SJSA1 (cell line): Measurements from ENCODE around the gene EGFL8. TPM values are rescaled to one million over a fixed set of nuclear protein-coding genes. Genes with fewer than 3 reads are reported as not detected.

Experiments used
- DNase-seq, 2 experiments: peaks; one replicate each; pipeline ENCODE4 v3.0.0-alpha.2; 2015 to 2020; ENCODE audit warnings: low spot score in 2 of 2, low read depth in 1 of 2
- H3K27ac ChIP-seq: fragments of 250-450 bp; sonication (Bioruptor Pico); 2 replicates; pipeline ENCODE4 v1.5.1; 2020; ENCODE audit warnings: mild to moderate bottlenecking, moderate library complexity
- H3K27me3 ChIP-seq: fragments of 250-450 bp; sonication (Bioruptor Pico); replicated peaks from 2 replicates; pipeline ENCODE4 v1.5.1; 2020; ENCODE audit warnings: mild to moderate bottlenecking, moderate library complexity
- H3K36me3 ChIP-seq: fragments of 250-450 bp; sonication (Bioruptor Pico); 2 replicates; pipeline ENCODE4 v1.5.1; 2020; ENCODE audit warnings: mild to moderate bottlenecking
- H3K4me1 ChIP-seq: fragments of 250-450 bp; sonication (Bioruptor Pico); replicated peaks from 2 replicates; pipeline ENCODE4 v1.6.1; 2021; ENCODE audit warnings: mild to moderate bottlenecking
- H3K4me3 ChIP-seq: fragments of 250-450 bp; sonication (Bioruptor Pico); 2 replicates; pipeline ENCODE4 v1.5.1; 2020; ENCODE audit warnings: mild to moderate bottlenecking
- H3K9me3 ChIP-seq: fragments of 250-450 bp; sonication (Bioruptor Pico); replicated peaks from 2 replicates; pipeline ENCODE4 v1.5.1; 2020; ENCODE audit warnings: mild to moderate bottlenecking
- total RNA-seq: library from RNA; depleted of rRNA; stranded (reverse); fragments of >200 nt; shearing (Covaris generic); gene quantifications from 2 replicates; pipeline ENCODE4 v1.2.3, GENCODE V29; 2014; rRNA removed

Gene EGFL8
- total RNA-seq, result 0.19 and 3.1 TPM in 2 replicates

GRCh38 chr6:32164295-32164694 is at the start of gene EGFL8:
EGFL8 (plus strand) TSS chr6:32164595; CDS start chr6:32166166, 1,571 bp downstream.
- Histone ChIP-seq H3K27me3 (no peaks in the 10 kb centered on the region), H3K36me3 (peaks cover 32% of the 10 kb centered on the region), H3K4me3 (no peak within 1 kb of the TSS), H3K9me3 (no peaks in the 10 kb centered on the region), H3K4me1 (peaks cover 10% of the 10 kb centered on the region), H3K27ac (no peak within 1 kb of the TSS)
- DNase-seq, result no peak

DNA sequence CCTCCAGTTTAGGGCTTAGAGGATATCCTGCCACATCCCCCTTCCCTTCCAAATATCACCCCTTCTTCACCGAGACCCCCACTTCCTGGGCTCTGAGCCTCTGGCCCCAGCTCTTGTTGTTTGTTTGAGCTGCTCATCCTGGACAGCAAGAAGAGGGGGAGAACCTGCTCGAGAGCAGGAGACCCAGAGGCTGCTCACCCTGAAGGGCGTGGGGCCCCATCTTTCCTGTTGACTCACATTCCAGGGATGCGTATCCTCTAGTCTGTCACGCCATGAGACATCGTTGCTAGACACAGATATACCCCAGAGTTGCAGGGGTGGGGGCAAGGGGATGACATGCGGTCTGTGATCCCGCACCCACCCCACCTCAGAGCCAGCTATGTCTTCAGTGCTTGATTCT is 49.6 kb upstream of the EGFL8 start:
- no peaks in the 10 kb centered on the region for H3K9me3 ChIP-seq
- no peak overlapping the region for H3K4me3 ChIP-seq
- peak overlapping the region; percentile 67 for H3K27ac ChIP-seq
- peak; percentile 73 to 89 for DNase-seq
- H3K36me3 ChIP-seq, result peaks cover 57% of the 10 kb centered on the region
- peaks cover 43% of the 10 kb centered on the region for H3K4me1 ChIP-seq
- H3K27me3 ChIP-seq, result no peaks in the 10 kb centered on the region

DNA sequence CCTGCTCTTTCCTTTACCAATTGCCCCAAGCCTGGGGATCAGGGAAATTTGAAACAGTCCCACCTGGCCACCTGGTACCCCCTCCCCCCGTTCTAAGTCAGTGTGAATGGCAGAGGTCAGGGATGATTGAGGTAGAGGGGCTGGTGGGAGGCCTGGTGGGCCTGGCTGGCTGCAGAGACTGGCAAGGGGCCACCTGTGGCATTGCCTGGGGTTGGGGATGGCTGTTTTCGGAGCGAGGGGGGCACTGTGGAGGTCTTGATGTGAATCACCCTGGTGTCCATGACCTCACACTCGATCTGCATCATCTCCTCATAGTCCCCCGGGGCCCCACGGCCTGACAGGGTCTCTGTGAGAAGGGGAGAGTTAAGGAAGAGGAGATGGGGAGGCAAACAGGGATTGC is 48.8 kb upstream of the EGFL8 start:
- H3K27ac ChIP-seq, result peak overlapping the region; percentile 67
- no peaks in the 10 kb centered on the region for H3K27me3 ChIP-seq
- H3K4me1 ChIP-seq, result peaks cover 43% of the 10 kb centered on the region
- no peak for DNase-seq
- no peaks in the 10 kb centered on the region for H3K9me3 ChIP-seq
- H3K36me3 ChIP-seq, result peaks cover 62% of the 10 kb centered on the region
- H3K4me3 ChIP-seq, result no peak overlapping the region

DNA sequence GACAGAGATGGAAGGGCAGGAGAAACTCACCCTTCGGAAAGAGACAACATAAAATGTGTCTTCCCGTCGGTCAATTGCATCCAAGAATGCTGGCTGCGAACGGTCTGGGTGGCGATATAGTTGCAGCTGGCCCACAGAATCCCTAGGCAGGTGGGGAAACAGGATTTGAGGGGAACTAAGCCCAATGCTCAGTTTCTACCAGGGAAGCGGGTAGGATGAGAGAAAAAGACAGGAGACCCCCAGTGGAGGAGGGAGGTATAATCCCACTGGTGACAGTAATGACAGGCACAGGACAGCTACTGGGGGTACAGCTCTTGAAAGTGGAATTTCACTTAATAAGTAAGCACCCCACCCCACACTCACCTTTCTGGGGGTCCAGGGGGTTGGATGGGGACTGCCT is 47.7 kb upstream of the EGFL8 start:
- Histone ChIP-seq H3K36me3 (peaks cover 73% of the 10 kb centered on the region), H3K27me3 (no peaks in the 10 kb centered on the region), H3K9me3 (no peaks in the 10 kb centered on the region), H3K4me3 (no peak overlapping the region), H3K4me1 (peaks cover 43% of the 10 kb centered on the region), H3K27ac (no peak overlapping the region)
- no peak for DNase-seq

GRCh38 chr6:32117461-32117860 is 46.9 kb upstream of the EGFL8 start:
- no peak overlapping the region for H3K27ac ChIP-seq
- H3K9me3 ChIP-seq, result no peaks in the 10 kb centered on the region
- H3K4me3 ChIP-seq, result no peak overlapping the region
- H3K27me3 ChIP-seq, result no peaks in the 10 kb centered on the region
- H3K36me3 ChIP-seq, result peaks cover 79% of the 10 kb centered on the region
- peaks cover 43% of the 10 kb centered on the region for H3K4me1 ChIP-seq
- DNase-seq, result no peak

- Histone ChIP-seq H3K36me3 (peaks cover 79% of the 10 kb centered on the region), H3K27ac (no peak overlapping the region)
- peak; percentile 64 to 86 for DNase-seq
These were observed 45.4 kb upstream of the EGFL8 start for GRCh38 chr6:32118782-32119628.

DNA sequence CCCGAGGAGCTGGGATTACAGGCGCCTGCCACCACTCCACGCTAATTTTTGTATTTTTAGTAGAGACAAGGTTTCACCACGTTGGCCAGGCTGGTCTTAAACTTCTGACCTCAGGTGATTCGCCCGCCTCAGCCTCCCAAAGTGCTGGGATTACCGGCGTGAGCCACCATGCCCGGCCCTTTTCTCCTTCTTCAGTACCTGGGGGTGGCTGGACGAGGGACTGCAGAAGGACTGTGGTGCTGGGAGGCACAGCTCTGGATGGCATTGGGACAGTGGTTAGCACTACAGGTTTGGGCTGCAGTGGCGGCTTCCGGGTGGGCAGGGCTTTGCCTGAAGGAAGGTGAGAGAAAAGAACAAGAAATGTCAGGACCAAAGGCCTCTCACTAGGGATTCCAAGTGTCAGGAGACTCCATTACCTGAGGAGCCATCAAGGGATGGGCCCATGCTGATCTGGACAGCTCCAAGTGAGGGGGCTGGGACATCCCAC is 43.8 kb upstream of the EGFL8 start:
- H3K27ac ChIP-seq, result no peak overlapping the region
- no peaks in the 10 kb centered on the region for H3K9me3 ChIP-seq
- DNase-seq, result no peak
- H3K4me3 ChIP-seq, result no peak overlapping the region
- H3K4me1 ChIP-seq, result peaks cover 17% of the 10 kb centered on the region
- peaks cover 88% of the 10 kb centered on the region for H3K36me3 ChIP-seq
- no peaks in the 10 kb centered on the region for H3K27me3 ChIP-seq

More at GRCh38 chr6:32118782-32119628, 45.4 kb upstream of the EGFL8 start:
- Histone ChIP-seq H3K9me3 (no peaks in the 10 kb centered on the region), H3K4me3 (no peak overlapping the region), H3K27me3 (no peaks in the 10 kb centered on the region), H3K4me1 (peaks cover 33% of the 10 kb centered on the region)

- Histone ChIP-seq H3K9me3 (no peaks in the 10 kb centered on the region), H3K36me3 (peaks cover 74% of the 10 kb centered on the region), H3K4me1 (peaks cover 20% of the 10 kb centered on the region), H3K27me3 (no peaks in the 10 kb centered on the region), H3K27ac (no peak overlapping the region), H3K4me3 (no peak overlapping the region)
- DNase-seq, result no peak
These were observed 40.7 kb upstream of the EGFL8 start for GRCh38 chr6:32123681-32124080.

DNA sequence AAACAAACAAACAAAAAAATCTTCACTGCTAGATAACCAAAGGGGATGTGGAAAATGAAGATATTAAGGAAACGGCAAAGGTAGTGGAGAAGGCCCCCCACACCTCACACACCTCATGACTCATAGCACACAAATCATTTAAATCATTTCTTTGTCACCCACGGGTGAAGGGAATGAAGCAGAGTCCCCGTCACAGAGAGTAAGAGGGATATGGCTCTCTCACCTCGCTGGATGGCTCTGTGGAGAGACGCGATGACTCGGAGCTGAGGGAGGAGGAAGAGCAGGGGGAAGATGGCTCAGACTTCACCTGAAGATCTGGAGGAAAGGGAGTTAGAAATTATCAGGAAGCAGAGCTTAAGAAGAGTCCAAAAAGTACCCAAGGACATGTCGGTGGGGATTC is 37.5 kb upstream of the EGFL8 start:
- Histone ChIP-seq H3K9me3 (no peaks in the 10 kb centered on the region), H3K36me3 (peaks cover 45% of the 10 kb centered on the region), H3K4me3 (peak overlapping the region; percentile 71), H3K4me1 (peaks cover 26% of the 10 kb centered on the region), H3K27me3 (no peaks in the 10 kb centered on the region), H3K27ac (no peak overlapping the region)
- DNase-seq, result no peak

DNA sequence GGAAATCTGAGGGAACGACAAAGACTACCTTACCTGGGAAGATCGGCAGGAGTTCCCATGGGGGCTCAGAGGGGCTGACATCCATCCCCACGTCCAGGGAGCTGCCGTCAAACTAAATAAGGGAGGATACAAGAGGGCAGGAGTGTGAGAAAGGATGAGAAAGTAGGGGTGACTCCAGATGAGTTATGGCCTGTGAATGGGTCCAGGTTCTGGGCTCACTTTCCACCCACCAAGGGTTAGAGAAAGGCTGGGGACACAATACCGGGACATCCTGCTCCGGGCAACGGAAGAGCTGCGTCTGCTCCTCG is 37.0 kb upstream of the EGFL8 start:
- no peak for DNase-seq
- Histone ChIP-seq H3K4me1 (peaks cover 26% of the 10 kb centered on the region), H3K4me3 (peak overlapping the region; percentile 71), H3K27me3 (no peaks in the 10 kb centered on the region), H3K27ac (peak overlapping the region; percentile 78), H3K36me3 (peaks cover 41% of the 10 kb centered on the region), H3K9me3 (no peaks in the 10 kb centered on the region)

- peak within 1 kb of the TSS; percentile 78 for H3K27ac ChIP-seq
- H3K4me3 ChIP-seq, result peak within 1 kb of the TSS; percentile 71
- H3K36me3 ChIP-seq, result peaks cover 41% of the 10 kb centered on the region
- H3K27me3 ChIP-seq, result no peaks in the 10 kb centered on the region
- DNase-seq, result peak; percentile 91 to 99
- no peaks in the 10 kb centered on the region for H3K9me3 ChIP-seq
- peaks cover 26% of the 10 kb centered on the region for H3K4me1 ChIP-seq
These were observed 36.4 kb upstream of the EGFL8 start, which contains the start of gene ATF6B for GRCh38 chr6:32127717-32128592. ATF6B (minus strand) TSS chr6:32128246; CDS start chr6:32128207, 39 bp downstream.

- no peaks in the 10 kb centered on the region for H3K9me3 ChIP-seq
- peaks cover 35% of the 10 kb centered on the region for H3K36me3 ChIP-seq
- peak overlapping the region; percentile 47; the same call in 1 of the 2 replicates for H3K4me3 ChIP-seq
- no peak overlapping the region for H3K27ac ChIP-seq
- no peak for DNase-seq
- H3K4me1 ChIP-seq, result peaks cover 33% of the 10 kb centered on the region
- no peaks in the 10 kb centered on the region for H3K27me3 ChIP-seq
These were observed 35.6 kb upstream of the EGFL8 start for GRCh38 chr6:32128751-32129296.

GRCh38 chr6:32129297-32130088 is 34.9 kb upstream of the EGFL8 start:
- Histone ChIP-seq H3K36me3 (peaks cover 28% of the 10 kb centered on the region), H3K27me3 (no peaks in the 10 kb centered on the region), H3K4me3 (peak overlapping the region; percentile 47), H3K27ac (peak overlapping the region; percentile 25), H3K4me1 (peaks cover 39% of the 10 kb centered on the region), H3K9me3 (no peaks in the 10 kb centered on the region)
- DNase-seq, result no peak
